A549 (cell line): Measurements from ENCODE around the gene CDH1. TPM values are rescaled to one million over a fixed set of nuclear protein-coding genes. Genes with fewer than 3 reads are reported as not detected.

Source experiments
- ATAC-seq, 2 experiments: fragments of 200-7000 bp in 1 of 2; fragments of >200 bp in 1 of 2; cut with Nextera tagmentation in 1 of 2; cut with Tn5 transposase in 1 of 2; 3 replicates each; pipeline versions ENCODE4 v1.8.0 to v1.9.1; 2018 to 2020; ENCODE audit warnings: mild to moderate bottlenecking in 1 of 2, moderate library complexity in 1 of 2
- CTCF ChIA-PET: fragments of 300-600 bp; sonication (Branson Sonifier 250); formaldehyde crosslinking; extraction: SDS; loops from one replicate; lab custom pipeline; 2021; ENCODE audit warnings: antibody characterized with exemption, inconsistent platforms; lab: Yijun Ruan, JAX
- POLR2A ChIA-PET: fragments of 350-600 bp; formaldehyde crosslinking; extraction: SDS; loops from one replicate; lab custom pipeline; 2021; ENCODE audit warnings: antibody characterized with exemption, inconsistent platforms; lab: Yijun Ruan, JAX
- DNase-seq, 2 experiments: peaks; one replicate each; pipeline versions ENCODE4 v3.0.0 to v3.0.0-alpha.2; 2011 to 2016; ENCODE audit warnings: low read depth in 1 of 2, low spot score in 1 of 2
- FAIRE-seq: peaks from 2 replicates; lab custom pipeline; 2011; peaks lifted over from hg19 to GRCh38; lab: Jason Lieb, UNC
- H3K27ac ChIP-seq, 2 experiments: fragments of >200 bp; sonication (Bioruptor Twin); formaldehyde crosslinking; 3 replicates each; pipeline ENCODE4 v1.5.1; 2016 to 2017
- H3K4me1 ChIP-seq: fragments of >200 bp; sonication (Bioruptor Twin); formaldehyde crosslinking; 3 replicates; pipeline ENCODE4 v1.6.1; 2016
- H3K4me2 ChIP-seq: fragments of >200 bp; sonication (Bioruptor Twin); formaldehyde crosslinking; 3 replicates; pipeline ENCODE4 v1.6.1; 2016
- H3K4me3 ChIP-seq: fragments of >200 bp; sonication (Bioruptor Twin); formaldehyde crosslinking; 3 replicates; pipeline ENCODE4 v1.5.1; 2016
- H3K9me3 ChIP-seq: fragments of >200 bp; sonication (Bioruptor Twin); formaldehyde crosslinking; 3 replicates; pipeline ENCODE4 v1.6.1; 2016
- CBX2 ChIP-seq: fragments of 200-600 bp; sonication (generic); IDR thresholded peaks from 2 replicates; pipeline ENCODE4 v1.6.1; 2016; ENCODE audit warnings: low read depth, mild to moderate bottlenecking, borderline replicate concordance
- CEBPB ChIP-seq, 2 experiments: fragments of >200 bp in 1 of 2; sonication (Bioruptor Twin) in 1 of 2; formaldehyde crosslinking in 1 of 2; IDR thresholded peaks; 2 replicates each; pipeline ENCODE4 v1.6.1; 2012 to 2016
- EHMT2 ChIP-seq: fragments of 200-600 bp; sonication (generic); IDR thresholded peaks from 2 replicates; pipeline ENCODE4 v1.6.1; 2016; ENCODE audit warnings: antibody characterized with exemption, low read depth, mild to moderate bottlenecking, moderate library complexity
- EP300 ChIP-seq, 2 experiments: fragments of >200 bp; sonication (Bioruptor Twin); formaldehyde crosslinking; IDR thresholded peaks; 2 replicates in 1 of 2; 3 replicates in 1 of 2; pipeline ENCODE4 v1.6.1; 2016 to 2017
- FOSB ChIP-seq: fragments of 250-450 bp; sonication (Bioruptor Pico); IDR thresholded peaks from 2 replicates; pipeline ENCODE4 v1.5.0; 2020; ENCODE audit warnings: mild to moderate bottlenecking, moderate library complexity
- FOXS1 ChIP-seq: fragments of 250-450 bp; sonication (Bioruptor Pico); IDR thresholded peaks from 2 replicates; pipeline ENCODE4 v1.5.0; 2020; ENCODE audit warnings: mild to moderate bottlenecking, moderate library complexity
- HDAC2 ChIP-seq: fragments of 200-600 bp; sonication (generic); IDR thresholded peaks from 2 replicates; pipeline ENCODE4 v1.6.1; 2016
- HEYL ChIP-seq: fragments of 250-450 bp; sonication (Bioruptor Pico); IDR thresholded peaks from 2 replicates; pipeline ENCODE4 v1.8.0; 2021; ENCODE audit warnings: mild to moderate bottlenecking, moderate library complexity
- HOXA7 ChIP-seq: fragments of 250-450 bp; sonication (Bioruptor Pico); IDR thresholded peaks from 2 replicates; pipeline ENCODE4 v1.5.0; 2020; ENCODE audit warnings: mild to moderate bottlenecking, moderate library complexity
- HOXB13 ChIP-seq: fragments of 250-450 bp; sonication (Bioruptor Pico); IDR thresholded peaks from 2 replicates; pipeline ENCODE4 v1.5.0; 2020; ENCODE audit warnings: low read depth, mild to moderate bottlenecking, moderate library complexity
- KDM5A ChIP-seq: fragments of 200-600 bp; sonication (generic); IDR thresholded peaks from 2 replicates; pipeline ENCODE4 v1.6.1; 2016; ENCODE audit warnings: antibody characterized with exemption, mild to moderate bottlenecking
- MAZ ChIP-seq: fragments of 150-350 bp; IDR thresholded peaks from 2 replicates; pipeline ENCODE4 v1.6.1; 2014; ENCODE audit warnings: antibody characterized with exemption, low read depth, low read length, borderline replicate concordance
- POLR2A ChIP-seq: IDR thresholded peaks from 2 replicates; pipeline ENCODE4 v1.6.1; 2012; ENCODE audit warnings: mild to moderate bottlenecking, low read length
- RAD21 ChIP-seq, 2 experiments: fragments of >200 bp in 1 of 2; sonication (Bioruptor Twin) in 1 of 2; formaldehyde crosslinking in 1 of 2; IDR thresholded peaks in 1 of 2; conservative IDR thresholded peaks in 1 of 2; 2 replicates in 1 of 2; 3 replicates in 1 of 2; pipeline ENCODE4 v1.6.1; 2012 to 2018; ENCODE audit warnings: inconsistent platforms in 1 of 2
- RNF2 ChIP-seq: fragments of 200-600 bp; sonication (generic); IDR thresholded peaks from 2 replicates; pipeline ENCODE4 v1.6.1; 2016; ENCODE audit warnings: low read depth, mild to moderate bottlenecking, antibody characterized with exemption, moderate library complexity, borderline replicate concordance
- SMC3 ChIP-seq: fragments of >200 bp; sonication (Bioruptor Twin); formaldehyde crosslinking; IDR thresholded peaks from 3 replicates; pipeline ENCODE4 v1.6.1; 2018; ENCODE audit warnings: inconsistent platforms
- TFCP2L1 ChIP-seq: fragments of 250-450 bp; sonication (Bioruptor Pico); IDR thresholded peaks from 2 replicates; pipeline ENCODE4 v1.5.0; 2021; ENCODE audit warnings: mild to moderate bottlenecking
- ZC3H11A ChIP-seq: fragments of 450-650 bp; IDR thresholded peaks from 2 replicates; pipeline ENCODE4 v1.6.1; 2014; ENCODE audit warnings: antibody characterized with exemption, mild to moderate bottlenecking
- WGBS: methylation state at CpG from one replicate; pipeline ENCODE4 v1.1.6; 2017; ENCODE audit errors: missing lambda C conversion rate; 5-methylcytosine and 5-hydroxymethylcytosine counted together
- polyA plus RNA-seq, 4 experiments: library from polyadenylated mRNA; depleted of rRNA in 3 of 4; stranded (reverse); fragments of >200 nt; fragmentation: RNase III in 1 of 4; extraction: RNeasy Plus Mini Kit Qiagen cat#74134 plus additional on column Dnase treatment in 1 of 4; gene quantifications; 2 replicates in 3 of 4; 3 replicates in 1 of 4; pipeline ENCODE4 v1.2.3, GENCODE V29; 2011 to 2017
- TF ChIP-seq, protein P1 (sequence below): IDR thresholded peaks from 2 replicates; pipeline ENCODE4 v1.6.1; 2012
- TF ChIP-seq, protein P2 (sequence below): fragments of 250-450 bp; sonication (Bioruptor Pico); IDR thresholded peaks from 2 replicates; pipeline ENCODE4 v1.5.0; 2021; ENCODE audit warnings: mild to moderate bottlenecking, moderate library complexity, borderline replicate concordance
- TF ChIP-seq, protein P3 (sequence below): fragments of 450-650 bp; IDR thresholded peaks from 2 replicates; pipeline ENCODE4 v1.6.1; 2014; ENCODE audit warnings: antibody characterized with exemption
- TF ChIP-seq, protein P4 (sequence below): IDR thresholded peaks from 2 replicates; pipeline ENCODE4 v1.6.1; 2012
- TF ChIP-seq, protein P5 (sequence below): IDR thresholded peaks from 2 replicates; pipeline ENCODE4 v1.6.1; 2012; ENCODE audit warnings: low read depth, borderline replicate concordance
- TF ChIP-seq, protein P6 (sequence below): fragments of >200 bp; sonication (Bioruptor Twin); formaldehyde crosslinking; IDR thresholded peaks from 3 replicates; pipeline ENCODE4 v1.5.1; 2016

Gene CDH1
- polyA plus RNA-seq, 2 of the 4 experiments (the other 2 are of a cell fraction): 6.0 to 24.5 TPM

DNA sequence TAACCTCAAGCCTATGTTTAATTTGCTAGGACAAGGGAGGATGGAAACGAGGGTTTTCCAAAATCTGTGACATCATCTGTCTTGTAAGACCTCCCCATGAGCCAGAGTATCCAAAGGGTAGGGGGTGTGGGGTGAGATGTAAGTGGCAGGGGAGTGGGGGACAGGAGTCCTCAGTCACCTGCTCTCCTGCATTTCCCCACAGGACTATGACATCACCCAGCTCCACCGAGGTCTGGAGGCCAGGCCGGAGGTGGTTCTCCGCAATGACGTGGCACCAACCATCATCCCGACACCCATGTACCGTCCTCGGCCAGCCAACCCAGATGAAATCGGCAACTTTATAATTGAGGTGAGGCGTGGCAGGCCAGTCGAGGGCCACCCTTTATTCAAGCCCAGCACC lies 41.5 kb upstream of the CDH1 start (continued):
- no peak for TF ChIP-seq HDAC2
- no peak for TF ChIP-seq HOXB13 (CRISPR knock-in tag)
- TF ChIP-seq, protein P1, sequence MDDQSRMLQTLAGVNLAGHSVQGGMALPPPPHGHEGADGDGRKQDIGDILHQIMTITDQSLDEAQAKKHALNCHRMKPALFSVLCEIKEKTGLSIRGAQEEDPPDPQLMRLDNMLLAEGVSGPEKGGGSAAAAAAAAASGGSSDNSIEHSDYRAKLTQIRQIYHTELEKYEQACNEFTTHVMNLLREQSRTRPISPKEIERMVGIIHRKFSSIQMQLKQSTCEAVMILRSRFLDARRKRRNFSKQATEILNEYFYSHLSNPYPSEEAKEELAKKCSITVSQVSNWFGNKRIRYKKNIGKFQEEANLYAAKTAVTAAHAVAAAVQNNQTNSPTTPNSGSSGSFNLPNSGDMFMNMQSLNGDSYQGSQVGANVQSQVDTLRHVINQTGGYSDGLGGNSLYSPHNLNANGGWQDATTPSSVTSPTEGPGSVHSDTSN: no peak
- TF ChIP-seq MAZ: no peak
- TF ChIP-seq FOXS1 (CRISPR knock-in tag): no peak

DNA sequence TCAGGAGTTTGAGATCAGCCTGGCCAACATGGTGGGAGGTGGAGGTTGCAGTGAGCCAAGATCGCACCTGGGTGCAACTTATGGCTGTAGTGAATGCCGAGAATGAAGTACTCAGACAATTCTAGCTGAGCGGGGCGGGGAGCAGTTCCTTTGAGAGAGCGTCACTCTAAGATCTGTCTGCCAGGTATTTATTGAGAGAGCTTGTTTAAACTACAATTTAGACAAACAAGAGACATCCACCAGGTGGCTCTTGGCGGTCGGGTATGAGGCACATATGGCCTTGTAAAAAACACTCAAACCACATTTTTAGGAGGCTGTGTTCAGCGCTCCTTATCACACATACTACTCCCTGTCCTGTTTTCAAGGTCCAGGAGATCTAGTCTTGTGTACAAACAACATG lies 40.6 kb upstream of the CDH1 start:
- ChIA-PET CTCF (interaction anchor here (0.6 to 2.7 kb wide), 4 partner anchors 26 to 167 kb away, joined by 3 to 5 read pairs (median 4); no protein-coding TSS in a partner anchor), POLR2A (no interaction called here)
- Histone ChIP-seq H3K9me3 (no peaks in the 10 kb centered on the region), H3K4me3 (no peak overlapping the region), H3K4me1 (no peaks in the 10 kb centered on the region), H3K27ac (no peak overlapping the region), H3K4me2 (no peak overlapping the region)
- FAIRE-seq: no peak
- TF ChIP-seq CBX2 (no peak), TFCP2L1 (CRISPR knock-in tag) (no peak), POLR2A (no peak), FOSB (no peak)
- TF ChIP-seq, protein P2, sequence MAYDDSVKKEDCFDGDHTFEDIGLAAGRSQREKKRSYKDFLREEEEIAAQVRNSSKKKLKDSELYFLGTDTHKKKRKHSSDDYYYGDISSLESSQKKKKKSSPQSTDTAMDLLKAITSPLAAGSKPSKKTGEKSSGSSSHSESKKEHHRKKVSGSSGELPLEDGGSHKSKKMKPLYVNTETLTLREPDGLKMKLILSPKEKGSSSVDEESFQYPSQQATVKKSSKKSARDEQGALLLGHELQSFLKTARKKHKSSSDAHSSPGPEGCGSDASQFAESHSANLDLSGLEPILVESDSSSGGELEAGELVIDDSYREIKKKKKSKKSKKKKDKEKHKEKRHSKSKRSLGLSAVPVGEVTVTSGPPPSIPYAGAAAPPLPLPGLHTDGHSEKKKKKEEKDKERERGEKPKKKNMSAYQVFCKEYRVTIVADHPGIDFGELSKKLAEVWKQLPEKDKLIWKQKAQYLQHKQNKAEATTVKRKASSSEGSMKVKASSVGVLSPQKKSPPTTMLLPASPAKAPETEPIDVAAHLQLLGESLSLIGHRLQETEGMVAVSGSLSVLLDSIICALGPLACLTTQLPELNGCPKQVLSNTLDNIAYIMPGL: no peak
- DNase-seq: no peak
- ATAC-seq: no peak
- 80% methylated on average over 8 of the region's 8 CpGs for WGBS

DNA sequence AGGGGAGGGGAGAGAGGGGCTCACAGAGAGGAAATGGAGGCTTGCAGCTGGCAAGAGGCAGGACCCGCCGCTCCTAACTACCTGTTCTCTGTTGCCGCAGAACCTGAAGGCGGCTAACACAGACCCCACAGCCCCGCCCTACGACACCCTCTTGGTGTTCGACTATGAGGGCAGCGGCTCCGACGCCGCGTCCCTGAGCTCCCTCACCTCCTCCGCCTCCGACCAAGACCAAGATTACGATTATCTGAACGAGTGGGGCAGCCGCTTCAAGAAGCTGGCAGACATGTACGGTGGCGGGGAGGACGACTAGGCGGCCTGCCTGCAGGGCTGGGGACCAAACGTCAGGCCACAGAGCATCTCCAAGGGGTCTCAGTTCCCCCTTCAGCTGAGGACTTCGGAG lies 39.0 kb upstream of the CDH1 start:
- ATAC-seq (no peak), FAIRE-seq (no peak), DNase-seq (no peak)
- H3K27ac ChIP-seq: no peak overlapping the region
- ChIA-PET POLR2A (no interaction called here), CTCF (interaction anchor here (0.6 to 2.7 kb wide), 9 partner anchors 9 to 172 kb away, joined by 3 to 5 read pairs (median 3); no protein-coding TSS in a partner anchor)
- TF ChIP-seq HEYL (CRISPR knock-in tag) (no peak), SMC3 (no peak), EP300 (IDR thresholded peaks at IDR 0.05) (no peak), HOXA7 (CRISPR knock-in tag) (no peak), CEBPB (IDR thresholded peaks at IDR 0.05) (no peak), KDM5A (no peak), ZC3H11A (no peak), EHMT2 (no peak), RAD21 (conservative IDR thresholded peaks at IDR 0.05 in 1 of 2, IDR thresholded peaks at IDR 0.05 in 1 of 2) (no peak), RNF2 (no peak)
- TF ChIP-seq, protein P3, sequence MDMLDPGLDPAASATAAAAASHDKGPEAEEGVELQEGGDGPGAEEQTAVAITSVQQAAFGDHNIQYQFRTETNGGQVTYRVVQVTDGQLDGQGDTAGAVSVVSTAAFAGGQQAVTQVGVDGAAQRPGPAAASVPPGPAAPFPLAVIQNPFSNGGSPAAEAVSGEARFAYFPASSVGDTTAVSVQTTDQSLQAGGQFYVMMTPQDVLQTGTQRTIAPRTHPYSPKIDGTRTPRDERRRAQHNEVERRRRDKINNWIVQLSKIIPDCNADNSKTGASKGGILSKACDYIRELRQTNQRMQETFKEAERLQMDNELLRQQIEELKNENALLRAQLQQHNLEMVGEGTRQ: no peak
- TF ChIP-seq, protein P4, sequence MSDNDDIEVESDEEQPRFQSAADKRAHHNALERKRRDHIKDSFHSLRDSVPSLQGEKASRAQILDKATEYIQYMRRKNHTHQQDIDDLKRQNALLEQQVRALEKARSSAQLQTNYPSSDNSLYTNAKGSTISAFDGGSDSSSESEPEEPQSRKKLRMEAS: no peak
- TF ChIP-seq, protein P5, sequence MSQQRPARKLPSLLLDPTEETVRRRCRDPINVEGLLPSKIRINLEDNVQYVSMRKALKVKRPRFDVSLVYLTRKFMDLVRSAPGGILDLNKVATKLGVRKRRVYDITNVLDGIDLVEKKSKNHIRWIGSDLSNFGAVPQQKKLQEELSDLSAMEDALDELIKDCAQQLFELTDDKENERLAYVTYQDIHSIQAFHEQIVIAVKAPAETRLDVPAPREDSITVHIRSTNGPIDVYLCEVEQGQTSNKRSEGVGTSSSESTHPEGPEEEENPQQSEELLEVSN: no peak
- TF ChIP-seq, protein P1: no peak
- TF ChIP-seq, protein P6, sequence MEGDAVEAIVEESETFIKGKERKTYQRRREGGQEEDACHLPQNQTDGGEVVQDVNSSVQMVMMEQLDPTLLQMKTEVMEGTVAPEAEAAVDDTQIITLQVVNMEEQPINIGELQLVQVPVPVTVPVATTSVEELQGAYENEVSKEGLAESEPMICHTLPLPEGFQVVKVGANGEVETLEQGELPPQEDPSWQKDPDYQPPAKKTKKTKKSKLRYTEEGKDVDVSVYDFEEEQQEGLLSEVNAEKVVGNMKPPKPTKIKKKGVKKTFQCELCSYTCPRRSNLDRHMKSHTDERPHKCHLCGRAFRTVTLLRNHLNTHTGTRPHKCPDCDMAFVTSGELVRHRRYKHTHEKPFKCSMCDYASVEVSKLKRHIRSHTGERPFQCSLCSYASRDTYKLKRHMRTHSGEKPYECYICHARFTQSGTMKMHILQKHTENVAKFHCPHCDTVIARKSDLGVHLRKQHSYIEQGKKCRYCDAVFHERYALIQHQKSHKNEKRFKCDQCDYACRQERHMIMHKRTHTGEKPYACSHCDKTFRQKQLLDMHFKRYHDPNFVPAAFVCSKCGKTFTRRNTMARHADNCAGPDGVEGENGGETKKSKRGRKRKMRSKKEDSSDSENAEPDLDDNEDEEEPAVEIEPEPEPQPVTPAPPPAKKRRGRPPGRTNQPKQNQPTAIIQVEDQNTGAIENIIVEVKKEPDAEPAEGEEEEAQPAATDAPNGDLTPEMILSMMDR: no peak
- no peaks in the 10 kb centered on the region for H3K9me3 ChIP-seq
- H3K4me1 ChIP-seq: no peaks in the 10 kb centered on the region
- H3K4me2 ChIP-seq: no peak overlapping the region
- WGBS: 86% methylated on average over 18 of the region's 23 CpGs
- H3K4me3 ChIP-seq: no peak overlapping the region
